ENCODE results near the gene CABP5. TPM values are rescaled to one million over a fixed set of nuclear protein-coding genes. Genes with fewer than 3 reads are reported as not detected.

The CABP5 gene
- total RNA-seq, 2 donors from 2014 or later, result not detected

DNA sequence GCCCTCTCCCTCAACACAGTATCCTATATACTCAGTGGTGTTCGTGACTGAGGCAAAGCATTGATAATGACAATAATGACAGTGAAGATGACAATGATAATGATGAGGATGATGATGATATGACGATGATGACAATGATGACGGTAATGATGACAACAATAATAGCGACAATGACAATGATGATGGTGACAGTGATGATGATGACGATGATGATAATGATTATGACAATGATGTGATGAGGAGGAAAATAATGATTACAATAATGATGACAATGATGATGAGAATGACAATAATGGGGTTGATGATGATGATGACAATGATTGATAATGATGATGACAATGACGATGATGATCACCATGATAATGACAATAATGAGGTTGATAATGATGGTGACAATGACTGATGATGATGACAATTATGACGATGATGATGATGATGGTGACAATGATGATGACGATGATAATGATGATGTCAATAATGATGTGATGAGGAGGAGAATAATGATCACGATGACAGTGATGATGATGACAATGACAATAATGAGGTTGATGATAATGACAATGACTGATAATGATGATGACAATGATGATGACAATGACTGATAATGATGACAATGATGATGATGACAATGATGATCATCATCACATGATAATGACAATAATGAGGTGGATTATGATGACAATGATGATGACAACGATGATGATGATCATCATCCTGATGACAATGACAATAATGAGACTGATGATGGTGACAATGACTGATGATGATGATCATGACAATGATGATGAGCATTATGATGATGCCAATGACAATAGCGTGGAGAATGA lies 32.7 kb downstream of the CABP5 start:
- no peaks in the 10 kb centered on the region for H3K4me1 Mint-ChIP-seq (ENCODE audit: low read depth in 2 of 2)
- DNase-seq (ENCODE audit: low spot score) (no peak), ATAC-seq (no peak)
- H3K4me3 Mint-ChIP-seq, result no peak overlapping the region
- H3K36me3 Mint-ChIP-seq, result no peaks in the 10 kb centered on the region
- H3K27me3 Mint-ChIP-seq, result peaks cover 7% of the 10 kb centered on the region in 2 donors
- H3K9me3 Mint-ChIP-seq, result no peaks in the 10 kb centered on the region
- no peak overlapping the region for H3K27ac Mint-ChIP-seq

DNA sequence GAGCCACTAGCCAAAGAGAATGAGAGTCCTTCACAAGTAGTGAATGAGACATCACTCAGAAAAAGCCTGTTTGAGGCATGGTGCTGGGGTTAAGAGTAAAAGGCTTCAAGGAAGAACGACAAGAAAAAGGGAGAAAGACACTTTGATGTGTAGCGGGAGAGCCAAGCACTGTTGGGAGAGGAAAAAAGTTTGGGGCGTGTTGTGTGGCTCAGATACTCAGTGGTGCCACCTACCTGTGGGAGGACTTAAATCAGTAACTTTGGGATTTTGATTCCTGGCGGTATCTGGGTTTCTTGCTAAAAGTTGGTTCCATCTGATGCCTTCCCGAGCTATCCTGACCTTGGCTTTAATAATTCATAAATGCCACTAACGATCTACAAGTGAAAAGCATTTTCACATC lies 37.1 kb downstream of the CABP5 start:
- H3K4me1 Mint-ChIP-seq (ENCODE audit: low read depth in 2 of 2), result no peaks in the 10 kb centered on the region
- no peak overlapping the region for H3K4me3 Mint-ChIP-seq
- H3K27ac Mint-ChIP-seq, result no peak overlapping the region
- H3K9me3 Mint-ChIP-seq, result no peaks in the 10 kb centered on the region
- no peak for DNase-seq (ENCODE audit: low spot score)
- ATAC-seq, result no peak
- peaks cover 9 to 14% of the 10 kb centered on the region in 2 donors for H3K27me3 Mint-ChIP-seq
- no peaks in the 10 kb centered on the region for H3K36me3 Mint-ChIP-seq

DNA sequence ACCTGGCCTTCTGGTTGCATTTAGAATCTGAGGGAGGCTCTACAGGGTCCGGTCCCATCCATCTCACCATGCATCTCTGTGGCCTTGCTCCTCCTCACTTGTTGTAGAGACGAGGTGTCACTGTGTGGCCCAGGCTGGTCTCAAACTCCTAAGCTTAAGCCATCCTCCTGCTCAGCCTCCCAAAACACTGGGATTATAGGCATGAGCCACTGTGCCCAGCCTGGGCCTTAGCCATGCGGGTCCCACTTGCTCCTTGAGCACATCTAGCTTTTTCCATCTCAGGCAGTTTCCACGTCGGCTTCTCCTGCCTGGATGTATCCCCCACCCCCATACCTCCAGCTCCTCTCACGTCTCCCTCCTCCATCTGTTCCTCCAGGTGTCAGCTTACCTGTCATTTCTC lies 39.6 kb downstream of the CABP5 start:
- ATAC-seq (no peak), DNase-seq (ENCODE audit: low spot score) (no peak)
- H3K27ac Mint-ChIP-seq, result no peak overlapping the region
- no peaks in the 10 kb centered on the region for H3K36me3 Mint-ChIP-seq
- no peaks in the 10 kb centered on the region for H3K4me1 Mint-ChIP-seq (ENCODE audit: low read depth in 2 of 2)
- H3K27me3 Mint-ChIP-seq, result peaks cover 9 to 14% of the 10 kb centered on the region in 2 donors
- no peak overlapping the region for H3K4me3 Mint-ChIP-seq
- H3K9me3 Mint-ChIP-seq, result no peaks in the 10 kb centered on the region

DNA sequence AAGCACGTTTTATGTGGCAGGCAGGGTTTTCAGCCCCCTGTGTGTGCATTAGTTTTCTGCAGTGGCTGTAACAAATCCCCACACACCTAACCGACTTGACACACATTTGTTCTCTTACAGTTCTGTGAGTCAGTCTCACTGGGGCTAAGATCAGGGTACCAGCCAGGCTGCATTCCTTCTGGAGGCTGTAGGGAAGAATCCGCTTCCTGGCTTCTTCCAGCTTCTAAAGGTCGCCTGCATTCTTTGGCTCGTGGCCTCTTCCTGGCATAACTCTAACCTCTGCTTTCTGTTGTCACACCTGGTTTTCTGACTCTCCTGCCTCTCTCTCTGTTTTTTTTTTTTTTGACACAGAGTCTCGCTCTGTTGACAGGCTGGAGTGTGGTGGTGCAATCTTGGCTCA lies 43.0 kb downstream of the CABP5 start:
- DNase-seq (ENCODE audit: low spot score) (no peak), ATAC-seq (no peak)
- no peak overlapping the region for H3K27ac Mint-ChIP-seq
- no peaks in the 10 kb centered on the region for H3K9me3 Mint-ChIP-seq
- H3K27me3 Mint-ChIP-seq, result peaks cover 17 to 19% of the 10 kb centered on the region in 2 donors
- H3K4me3 Mint-ChIP-seq, result no peak overlapping the region
- H3K36me3 Mint-ChIP-seq, result no peaks in the 10 kb centered on the region
- no peaks in the 10 kb centered on the region for H3K4me1 Mint-ChIP-seq (ENCODE audit: low read depth in 2 of 2)

DNA sequence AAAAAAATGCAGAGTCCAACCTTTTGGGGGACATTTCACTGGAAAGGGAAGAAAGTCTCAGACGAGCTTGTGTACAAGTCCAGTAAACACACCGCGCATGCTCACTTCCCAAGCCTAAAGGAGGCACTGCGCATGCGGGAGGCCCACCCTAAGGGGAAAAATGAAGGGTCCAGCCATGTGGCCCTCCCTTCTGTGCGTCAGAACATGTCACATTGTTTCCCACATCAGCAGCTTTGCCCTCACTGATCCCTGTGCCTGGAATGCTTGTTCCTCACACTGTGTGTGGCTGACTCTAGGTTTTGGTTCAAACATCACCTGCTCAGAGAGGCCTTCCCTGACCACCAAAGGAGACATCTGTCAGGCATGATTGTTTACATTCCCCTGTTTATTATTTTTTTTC lies 45.1 kb downstream of the CABP5 start:
- Mint-ChIP-seq H3K4me1 (ENCODE audit: low read depth in 2 of 2) (no peaks in the 10 kb centered on the region), H3K9me3 (no peaks in the 10 kb centered on the region), H3K27me3 (peaks cover 13 to 29% of the 10 kb centered on the region in 2 donors), H3K4me3 (no peak overlapping the region), H3K36me3 (no peaks in the 10 kb centered on the region), H3K27ac (no peak overlapping the region)
- no peak for ATAC-seq
- DNase-seq (ENCODE audit: low spot score), result no peak

DNA sequence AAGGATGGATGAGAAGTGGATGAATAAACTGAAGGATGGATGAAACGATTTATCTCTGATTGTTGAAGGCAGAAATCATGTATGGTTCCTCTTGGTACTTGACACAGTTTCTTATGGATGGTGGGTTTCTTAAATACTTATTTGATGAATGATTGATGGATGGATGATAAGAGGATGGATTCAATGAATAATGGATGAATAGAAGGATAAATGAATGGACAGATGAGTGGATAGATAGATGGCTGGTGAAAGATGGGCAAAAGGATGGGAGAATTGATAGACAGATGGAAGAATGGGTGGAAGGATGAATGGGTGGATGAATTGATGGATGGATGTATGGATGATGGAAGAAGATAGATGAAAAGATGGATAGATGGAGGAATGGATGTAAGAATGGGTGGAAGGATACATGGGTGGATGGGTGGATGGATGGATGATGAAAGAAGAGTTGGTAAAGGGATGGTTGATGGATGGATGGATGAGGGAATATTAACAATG lies 47.6 kb downstream of the CABP5 start:
- no peak overlapping the region for H3K27ac Mint-ChIP-seq
- ATAC-seq (no peak), DNase-seq (ENCODE audit: low spot score) (no peak)
- peaks cover 13 to 33% of the 10 kb centered on the region in 2 donors for H3K27me3 Mint-ChIP-seq
- no peak overlapping the region for H3K4me3 Mint-ChIP-seq
- H3K4me1 Mint-ChIP-seq (ENCODE audit: low read depth in 2 of 2), result no peaks in the 10 kb centered on the region
- no peaks in the 10 kb centered on the region for H3K36me3 Mint-ChIP-seq
- H3K9me3 Mint-ChIP-seq, result no peaks in the 10 kb centered on the region

DNA sequence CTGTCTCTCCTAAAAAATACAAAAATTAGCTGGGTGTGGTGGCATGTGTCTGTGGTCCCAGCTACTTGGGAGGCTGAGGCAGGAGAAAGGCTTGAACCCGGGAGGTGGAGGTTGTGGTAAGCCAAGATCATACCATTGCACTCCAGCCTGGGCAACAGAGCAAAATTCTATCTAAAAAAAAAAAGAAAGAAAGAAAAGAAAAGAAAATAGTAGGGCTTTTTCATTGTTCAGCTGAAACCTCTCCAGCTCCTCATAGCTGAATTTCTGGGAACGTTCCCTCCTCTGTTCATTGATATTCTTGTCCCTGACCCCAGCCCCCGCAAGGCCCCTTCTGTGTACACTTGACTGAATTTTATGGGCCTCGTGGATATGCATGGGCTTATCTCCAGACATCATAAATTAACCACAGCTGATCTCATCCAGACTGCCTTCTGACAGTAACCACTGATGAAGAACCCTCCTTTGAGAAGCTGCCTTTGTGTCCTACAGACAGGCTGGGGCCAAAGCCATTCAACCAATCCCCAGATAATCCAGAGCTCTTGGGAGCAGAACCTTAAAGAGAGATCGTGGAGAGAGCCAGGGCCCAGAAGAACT lies 49.6 kb downstream of the CABP5 start, which contains the start of gene ELSPBP1:
ELSPBP1 (plus strand) TSS at position 424 of the 594 bp plus-strand sequence. CDS start 14,036 bp downstream, outside the sequence.
- H3K27ac Mint-ChIP-seq, result no peak within 1 kb of the TSS
- no peak within 1 kb of the TSS for H3K4me3 Mint-ChIP-seq
- DNase-seq (ENCODE audit: low spot score), result no peak
- no peak for ATAC-seq
- no peaks in the 10 kb centered on the region for H3K36me3 Mint-ChIP-seq
- peaks cover 24 to 39% of the 10 kb centered on the region in 2 donors for H3K27me3 Mint-ChIP-seq
- no peaks in the 10 kb centered on the region for H3K4me1 Mint-ChIP-seq (ENCODE audit: low read depth in 2 of 2)
- H3K9me3 Mint-ChIP-seq, result no peaks in the 10 kb centered on the region

DNA sequence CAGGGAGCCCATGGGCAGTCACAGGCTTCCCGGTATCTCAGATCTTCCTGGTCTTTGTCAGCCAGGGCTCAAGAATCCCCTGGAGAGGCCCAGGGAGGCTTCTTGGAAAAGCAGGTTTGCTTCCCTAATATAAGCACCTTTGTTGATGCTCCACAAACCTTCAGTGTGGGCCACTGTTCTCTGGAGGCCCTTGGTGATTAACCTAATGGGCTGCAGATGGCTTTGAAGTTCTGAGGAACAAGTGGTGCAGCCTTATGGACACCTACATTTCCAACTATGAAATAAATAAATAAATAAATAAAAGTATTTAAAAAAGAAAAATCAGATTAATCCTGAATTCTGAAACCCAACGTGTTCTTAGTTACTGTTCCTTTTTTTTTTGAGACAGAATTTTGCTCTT lies 51.8 kb downstream of the CABP5 start, which contains the start of gene BSPH1:
BSPH1 (minus strand) TSS at position 101 of the 400 bp plus-strand sequence; CDS start at position 12, 89 bp downstream.
- H3K4me1 Mint-ChIP-seq (ENCODE audit: low read depth in 2 of 2), result no peaks in the 10 kb centered on the region
- H3K27ac Mint-ChIP-seq, result no peak within 1 kb of the TSS
- no peaks in the 10 kb centered on the region for H3K9me3 Mint-ChIP-seq
- H3K36me3 Mint-ChIP-seq, result no peaks in the 10 kb centered on the region
- no peak within 1 kb of the TSS for H3K4me3 Mint-ChIP-seq
- peaks cover 24 to 39% of the 10 kb centered on the region in 2 donors for H3K27me3 Mint-ChIP-seq
- DNase-seq (ENCODE audit: low spot score), result no peak
- no peak for ATAC-seq

DNA sequence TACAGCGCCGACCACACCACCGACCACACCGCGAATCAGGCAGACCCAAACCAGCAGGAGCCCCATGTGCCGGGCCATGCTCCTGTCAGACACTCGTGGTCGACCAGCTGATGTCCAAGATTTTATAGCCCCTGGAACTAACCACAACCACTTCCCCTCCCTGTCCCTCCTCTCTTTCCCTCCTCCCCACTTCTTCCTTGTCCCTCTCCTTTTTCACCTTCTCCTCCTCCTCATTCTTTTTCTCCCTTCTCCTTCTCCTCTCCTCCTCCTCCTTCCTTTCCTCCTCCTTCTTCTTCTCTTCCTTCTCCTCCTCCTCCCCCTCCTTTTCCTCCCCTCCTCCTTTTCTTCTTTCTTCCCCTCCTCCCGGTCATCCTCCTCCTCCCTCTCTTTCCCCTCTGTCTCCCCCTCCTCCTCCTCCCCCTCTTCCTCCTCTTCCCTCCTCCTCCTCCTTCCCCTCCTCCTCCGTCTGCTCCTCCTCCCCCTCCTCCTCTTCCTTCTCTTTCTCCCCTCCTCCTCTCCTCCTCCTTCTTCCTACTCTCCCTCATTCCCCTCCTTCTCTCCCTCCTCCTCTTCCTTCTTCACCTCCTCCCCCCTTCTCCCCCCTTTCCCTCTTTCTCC lies 52.6 kb downstream of the CABP5 start:
- DNase-seq (ENCODE audit: low spot score), result no peak
- ATAC-seq, result no peak
- no peak overlapping the region for H3K4me3 Mint-ChIP-seq
- H3K36me3 Mint-ChIP-seq, result no peaks in the 10 kb centered on the region
- H3K9me3 Mint-ChIP-seq, result no peaks in the 10 kb centered on the region
- no peak overlapping the region for H3K27ac Mint-ChIP-seq
- no peaks in the 10 kb centered on the region for H3K4me1 Mint-ChIP-seq (ENCODE audit: low read depth in 2 of 2)
- H3K27me3 Mint-ChIP-seq, result peaks cover 21 to 34% of the 10 kb centered on the region in 2 donors

Other genes with a start within 250 kb of the CABP5 start
- gene TPRX1, start 239.5 kb downstream of the CABP5 start, total RNA-seq, result not detected
- gene CRX, start 222.1 kb downstream of the CABP5 start, total RNA-seq, result not detected
- not detected for gene TPRX2, start 184.8 kb downstream of the CABP5 start, total RNA-seq
- gene SULT2A1, start 157.8 kb downstream of the CABP5 start, total RNA-seq, result not detected
- gene BSPH1, start 51.9 kb downstream of the CABP5 start, total RNA-seq, result not detected
- not detected for gene ELSPBP1, start 49.4 kb downstream of the CABP5 start, total RNA-seq
- gene PLA2G4C, start 66.7 kb upstream of the CABP5 start, total RNA-seq, result 10 to 100 TPM in 1 of 2 donors, 1 to 10 TPM in 1; 8.2 to 17.2 TPM
- gene LIG1, start 126.3 kb upstream of the CABP5 start, total RNA-seq, result 100 to 1,000 TPM in 1 of 2 donors, 10 to 100 TPM in 1; 65.8 to 172 TPM
- 10 to 100 TPM in 1 of 2 donors, 1 to 10 TPM in 1; 6.2 to 16.8 TPM for gene ZSWIM9, start 126.6 kb upstream of the CABP5 start, total RNA-seq
- gene CARD8, start 211.8 kb upstream of the CABP5 start, total RNA-seq, result 100 to 1,000 TPM; 172 to 176 TPM
- gene ZNF114, start 226.0 kb upstream of the CABP5 start, total RNA-seq, result under 1 TPM in 1 of 2 donors, not detected in 1; 0.64 TPM